Panc1 (cell line): ENCODE measurements around the gene MSRB1.

Source experiments
- CTCF ChIP-seq: fragments of 450-650 bp; IDR thresholded peaks from 2 replicates; pipeline ENCODE4 v1.5.1; 2017; ENCODE audit warnings: mild to moderate bottlenecking
- POLR2AphosphoS5 ChIP-seq: IDR thresholded peaks from 2 replicates; pipeline ENCODE4 v1.6.1; 2012; ENCODE audit warnings: mild to moderate bottlenecking, low read depth, low read length, moderate library complexity
- REST ChIP-seq, 2 experiments: IDR thresholded peaks; 2 replicates each; pipeline ENCODE4 v1.6.1; 2011 to 2012; ENCODE audit warnings: low read depth in 2 of 2, control low read depth in 1 of 2, low read length in 1 of 2, mild to moderate bottlenecking in 1 of 2, moderate library complexity in 1 of 2; ENCODE audit not compliant: insufficient read depth in 1 of 2
- SIN3A ChIP-seq: IDR thresholded peaks from 2 replicates; pipeline ENCODE4 v1.6.1; 2012; ENCODE audit warnings: low read depth, mild to moderate bottlenecking, low read length, moderate library complexity, borderline replicate concordance; ENCODE audit not compliant: insufficient read depth
- TCF7L2 ChIP-seq: IDR thresholded peaks from 2 replicates; pipeline ENCODE4 v1.6.1; 2011; ENCODE audit warnings: mild to moderate bottlenecking, low read depth, low read length, inconsistent platforms

- TF ChIP-seq CTCF (no peak), REST (IDR thresholded peaks at IDR 0.05; ENCODE audit: insufficient read depth in 1 of 2, low read depth in 2 of 2, low read length in 1 of 2) (no peak), SIN3A (no peak), POLR2AphosphoS5 (no peak), TCF7L2 (no peak)
These were observed 36.7 kb downstream of the MSRB1 start for GRCh38 chr16:1906055-1906845.
